GM20000 (cell line): ENCODE data around the gene SALL3.

ENCODE experiments used
- DNase-seq: peaks from one replicate; pipeline ENCODE4 v3.0.0; 2012; ENCODE audit warnings: low spot score
- TF ChIP-seq, protein P1 (sequence below): IDR thresholded peaks from 2 replicates; pipeline ENCODE4 v1.5.1; 2012; ENCODE audit warnings: mild to moderate bottlenecking, control low read depth; ENCODE audit errors: extremely low read depth, missing control alignments

SALL3 gene

DNA sequence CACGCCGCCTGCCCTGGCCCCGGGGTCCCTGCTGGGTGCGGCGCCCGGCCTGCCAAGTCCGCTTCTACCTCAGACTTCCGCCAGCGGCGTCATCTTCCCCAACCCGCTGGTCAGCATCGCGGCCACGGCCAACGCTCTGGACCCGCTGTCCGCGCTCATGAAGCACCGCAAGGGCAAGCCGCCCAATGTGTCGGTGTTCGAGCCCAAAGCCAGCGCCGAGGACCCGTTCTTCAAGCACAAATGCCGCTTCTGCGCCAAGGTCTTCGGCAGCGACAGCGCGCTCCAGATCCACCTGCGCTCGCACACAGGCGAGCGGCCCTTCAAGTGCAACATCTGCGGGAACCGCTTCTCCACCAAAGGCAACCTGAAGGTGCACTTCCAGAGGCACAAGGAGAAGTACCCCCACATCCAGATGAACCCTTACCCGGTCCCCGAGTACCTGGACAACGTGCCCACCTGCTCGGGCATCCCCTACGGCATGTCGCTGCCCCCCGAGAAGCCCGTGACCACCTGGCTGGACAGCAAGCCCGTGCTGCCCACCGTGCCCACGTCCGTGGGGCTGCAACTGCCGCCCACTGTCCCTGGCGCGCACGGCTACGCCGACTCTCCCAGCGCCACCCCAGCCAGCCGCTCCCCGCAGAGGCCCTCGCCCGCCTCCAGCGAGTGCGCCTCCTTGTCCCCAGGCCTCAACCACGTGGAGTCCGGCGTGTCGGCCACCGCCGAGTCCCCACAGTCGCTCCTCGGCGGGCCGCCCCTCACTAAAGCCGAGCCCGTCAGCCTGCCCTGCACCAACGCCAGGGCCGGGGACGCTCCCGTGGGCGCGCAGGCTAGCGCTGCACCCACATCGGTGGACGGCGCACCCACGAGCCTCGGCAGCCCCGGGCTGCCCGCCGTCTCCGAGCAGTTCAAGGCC, 13.7 kb downstream of the SALL3 start:
- TF ChIP-seq, protein P1, sequence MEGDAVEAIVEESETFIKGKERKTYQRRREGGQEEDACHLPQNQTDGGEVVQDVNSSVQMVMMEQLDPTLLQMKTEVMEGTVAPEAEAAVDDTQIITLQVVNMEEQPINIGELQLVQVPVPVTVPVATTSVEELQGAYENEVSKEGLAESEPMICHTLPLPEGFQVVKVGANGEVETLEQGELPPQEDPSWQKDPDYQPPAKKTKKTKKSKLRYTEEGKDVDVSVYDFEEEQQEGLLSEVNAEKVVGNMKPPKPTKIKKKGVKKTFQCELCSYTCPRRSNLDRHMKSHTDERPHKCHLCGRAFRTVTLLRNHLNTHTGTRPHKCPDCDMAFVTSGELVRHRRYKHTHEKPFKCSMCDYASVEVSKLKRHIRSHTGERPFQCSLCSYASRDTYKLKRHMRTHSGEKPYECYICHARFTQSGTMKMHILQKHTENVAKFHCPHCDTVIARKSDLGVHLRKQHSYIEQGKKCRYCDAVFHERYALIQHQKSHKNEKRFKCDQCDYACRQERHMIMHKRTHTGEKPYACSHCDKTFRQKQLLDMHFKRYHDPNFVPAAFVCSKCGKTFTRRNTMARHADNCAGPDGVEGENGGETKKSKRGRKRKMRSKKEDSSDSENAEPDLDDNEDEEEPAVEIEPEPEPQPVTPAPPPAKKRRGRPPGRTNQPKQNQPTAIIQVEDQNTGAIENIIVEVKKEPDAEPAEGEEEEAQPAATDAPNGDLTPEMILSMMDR = no peak

DNA sequence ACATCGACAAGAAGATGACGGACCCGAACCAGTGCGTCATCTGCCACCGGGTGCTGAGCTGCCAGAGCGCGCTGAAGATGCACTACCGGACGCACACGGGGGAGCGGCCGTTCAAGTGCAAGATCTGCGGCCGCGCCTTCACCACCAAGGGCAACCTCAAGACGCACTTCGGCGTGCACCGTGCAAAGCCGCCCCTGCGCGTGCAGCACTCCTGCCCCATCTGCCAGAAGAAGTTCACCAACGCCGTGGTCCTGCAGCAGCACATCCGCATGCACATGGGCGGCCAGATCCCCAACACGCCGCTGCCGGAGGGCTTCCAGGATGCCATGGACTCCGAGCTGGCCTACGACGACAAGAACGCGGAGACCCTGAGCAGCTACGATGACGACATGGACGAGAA, 14.4 kb downstream of the SALL3 start:
- DNase-seq = no peak
- TF ChIP-seq, protein P1 = no peak

More for the DNA sequence above, 13.7 kb downstream of the SALL3 start:
- DNase-seq = no peak

DNA sequence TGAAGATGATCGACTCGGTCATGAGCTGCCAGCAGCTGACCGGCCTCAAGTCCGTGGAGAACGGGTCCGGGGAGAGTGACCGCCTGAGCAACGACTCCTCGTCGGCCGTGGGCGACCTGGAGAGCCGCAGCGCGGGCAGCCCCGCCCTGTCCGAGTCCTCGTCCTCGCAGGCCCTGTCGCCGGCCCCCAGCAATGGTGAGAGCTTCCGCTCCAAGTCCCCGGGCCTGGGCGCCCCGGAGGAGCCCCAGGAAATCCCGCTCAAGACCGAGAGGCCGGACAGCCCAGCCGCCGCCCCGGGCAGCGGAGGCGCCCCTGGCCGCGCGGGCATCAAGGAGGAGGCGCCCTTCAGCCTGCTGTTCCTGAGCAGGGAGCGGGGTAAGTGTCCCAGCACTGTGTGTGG, 14.9 kb downstream of the SALL3 start:
- TF ChIP-seq, protein P1 = no peak
- DNase-seq = no peak

DNA sequence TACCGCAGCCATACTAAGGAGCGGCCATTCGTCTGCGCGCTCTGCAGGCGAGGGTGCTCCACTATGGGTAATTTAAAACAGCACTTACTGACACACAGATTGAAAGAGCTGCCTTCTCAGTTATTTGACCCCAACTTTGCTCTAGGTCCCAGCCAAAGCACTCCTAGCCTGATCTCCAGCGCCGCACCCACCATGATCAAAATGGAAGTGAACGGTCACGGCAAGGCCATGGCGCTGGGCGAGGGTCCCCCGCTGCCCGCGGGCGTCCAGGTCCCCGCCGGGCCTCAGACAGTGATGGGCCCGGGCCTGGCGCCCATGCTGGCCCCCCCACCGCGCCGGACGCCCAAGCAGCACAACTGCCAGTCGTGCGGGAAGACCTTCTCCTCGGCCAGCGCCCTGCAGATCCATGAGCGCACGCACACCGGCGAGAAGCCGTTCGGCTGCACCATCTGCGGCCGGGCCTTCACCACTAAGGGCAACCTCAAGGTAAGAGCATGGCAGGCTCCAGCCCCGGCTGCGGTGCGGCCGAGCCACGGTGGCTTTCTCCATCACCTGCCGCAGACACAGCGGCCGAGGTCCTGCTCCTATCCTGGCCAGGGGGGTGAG, 15.5 kb downstream of the SALL3 start:
- DNase-seq = no peak
- TF ChIP-seq, protein P1 = no peak

DNA sequence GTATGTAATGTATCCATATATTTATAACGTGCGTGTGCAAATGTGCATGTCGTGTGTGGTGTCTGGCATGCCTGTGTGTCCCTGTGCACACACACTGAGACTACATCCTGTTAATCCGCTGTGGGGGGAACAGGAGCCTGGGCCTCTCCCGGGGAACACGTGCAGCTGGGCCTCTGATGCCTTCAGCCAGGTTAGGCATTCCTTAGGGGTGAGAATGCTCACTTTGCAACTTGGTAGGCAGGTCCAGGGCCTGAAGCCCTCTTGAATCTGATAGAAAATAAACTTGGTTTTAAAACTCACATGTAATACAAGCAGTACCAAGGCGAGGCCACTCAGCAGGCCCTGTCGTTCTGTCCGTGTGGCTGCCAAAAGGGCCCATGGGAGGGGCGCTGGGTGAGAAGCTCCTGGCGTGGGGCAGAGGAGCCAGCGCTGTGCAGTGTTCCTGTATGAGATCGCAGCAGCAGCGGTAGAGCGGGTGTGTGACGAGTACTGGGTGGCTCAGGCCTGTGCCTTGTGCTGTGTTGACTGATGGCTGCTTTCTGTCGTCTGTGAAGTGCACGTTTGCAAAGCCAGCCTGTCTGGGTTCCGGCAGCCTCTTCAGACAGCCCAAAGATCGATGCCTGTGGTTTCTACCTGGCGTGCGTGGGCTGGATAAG, 16.2 kb downstream of the SALL3 start:
- no peak for DNase-seq
- TF ChIP-seq, protein P1 = no peak

DNA sequence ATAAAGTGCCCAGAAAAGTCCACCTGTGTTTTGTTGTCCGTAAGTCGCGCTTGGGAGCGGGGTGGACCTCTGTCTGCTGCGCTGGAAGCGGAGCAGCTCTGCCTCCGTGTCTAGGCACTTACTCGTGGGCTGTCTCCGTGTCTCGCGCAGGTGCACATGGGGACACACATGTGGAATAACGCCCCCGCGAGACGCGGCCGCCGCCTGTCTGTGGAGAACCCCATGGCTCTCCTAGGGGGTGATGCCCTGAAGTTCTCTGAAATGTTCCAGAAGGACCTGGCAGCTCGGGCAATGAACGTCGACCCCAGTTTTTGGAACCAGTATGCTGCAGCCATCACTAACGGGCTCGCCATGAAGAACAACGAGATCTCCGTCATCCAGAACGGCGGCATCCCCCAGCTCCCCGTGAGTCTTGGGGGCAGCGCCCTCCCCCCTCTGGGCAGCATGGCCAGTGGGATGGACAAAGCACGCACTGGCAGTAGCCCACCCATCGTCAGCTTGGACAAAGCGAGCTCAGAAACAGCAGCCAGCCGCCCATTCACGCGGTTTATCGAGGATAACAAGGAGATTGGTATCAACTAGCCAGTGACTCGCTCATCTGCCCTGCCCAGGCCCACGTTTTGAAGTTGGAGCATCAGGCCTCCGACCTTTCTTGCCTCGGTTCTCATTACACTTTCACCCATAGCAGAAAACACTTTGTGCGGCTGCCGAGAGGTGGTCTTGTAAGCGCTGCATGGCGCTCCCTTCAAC, 17.3 kb downstream of the SALL3 start:
- DNase-seq = no peak
- TF ChIP-seq, protein P1 = no peak
